Fibroblast of lung (primary cell): ENCODE measurements around the gene OXTR. TPM values are rescaled to one million over a fixed set of nuclear protein-coding genes. Genes with fewer than 3 reads are reported as not detected.

ENCODE experiments used
- DNase-seq, 2 donors: peaks; one replicate each; pipeline versions ENCODE4 v3.0.0 to v3.0.0-alpha.2; 2010; ENCODE audit warnings: low read depth in 2 of 2
- H2AFZ ChIP-seq: 2 replicates; pipeline ENCODE4 v1.5.1; 2012; ENCODE audit warnings: low read length, control low read depth, inconsistent platforms
- H3K27ac ChIP-seq: 2 replicates; pipeline ENCODE4 v1.5.1; 2011; ENCODE audit warnings: low read length, control low read depth; ENCODE audit not compliant: insufficient read depth
- H3K27me3 ChIP-seq: 2 replicates; pipeline ENCODE4 v1.5.1; 2011; ENCODE audit warnings: mild to moderate bottlenecking, low read length; ENCODE audit not compliant: control insufficient read depth, insufficient read depth
- H3K36me3 ChIP-seq: 2 replicates; pipeline ENCODE4 v1.5.1; 2011; ENCODE audit warnings: low read length; ENCODE audit not compliant: control insufficient read depth, insufficient read depth
- H3K4me1 ChIP-seq: 2 replicates; pipeline ENCODE4 v1.5.1; 2011; ENCODE audit warnings: low read length; ENCODE audit not compliant: control insufficient read depth, insufficient read depth; ENCODE audit errors: extremely low read depth
- H3K4me2 ChIP-seq: 2 replicates; pipeline ENCODE4 v1.5.1; 2011; ENCODE audit warnings: low read length, control low read depth; ENCODE audit not compliant: insufficient read depth; ENCODE audit errors: extremely low read depth
- H3K4me3 ChIP-seq, 4 experiments: fragments of 200-600 bp in 1 of 4; sonication (generic) in 1 of 4; replicated peaks in 1 of 4; 2 replicates each; pipeline ENCODE4 v1.5.1; 2011 to 2016; ENCODE audit warnings: low read length in 4 of 4, low read depth in 3 of 4, mild to moderate bottlenecking in 3 of 4, control low read depth in 2 of 4, inconsistent platforms in 1 of 4, mixed read lengths in 1 of 4; ENCODE audit not compliant: insufficient read depth in 1 of 4; ENCODE audit errors: control extremely low read depth in 1 of 4
- H3K79me2 ChIP-seq: 2 replicates; pipeline ENCODE4 v1.5.1; 2012; ENCODE audit warnings: mild to moderate bottlenecking, low read length, inconsistent platforms; ENCODE audit not compliant: control insufficient read depth, insufficient read depth
- H3K9ac ChIP-seq: 2 replicates; pipeline ENCODE4 v1.5.1; 2011; ENCODE audit warnings: mild to moderate bottlenecking, low read length, control low read depth; ENCODE audit not compliant: insufficient read depth
- H3K9me3 ChIP-seq: 2 replicates; pipeline ENCODE4 v1.5.1; 2012; ENCODE audit warnings: low read depth, low read length; ENCODE audit not compliant: control insufficient read depth, insufficient read depth
- H4K20me1 ChIP-seq: 2 replicates; pipeline ENCODE4 v1.5.1; 2011; ENCODE audit warnings: low read length; ENCODE audit not compliant: control insufficient read depth, insufficient read depth; ENCODE audit errors: extremely low read depth
- CTCF ChIP-seq, 2 donors: IDR thresholded peaks in 1 of 2; conservative IDR thresholded peaks in 1 of 2; 1 replicate in 1 of 2; 2 replicates in 1 of 2; pipeline ENCODE4 v1.5.1; 2011 to 2012; ENCODE audit warnings: low read length in 2 of 2, control low read depth in 1 of 2, inconsistent platforms in 1 of 2, low read depth in 1 of 2, mild to moderate bottlenecking in 1 of 2
- EZH2 ChIP-seq: IDR thresholded peaks from 2 replicates; pipeline ENCODE4 v1.5.1; 2012; ENCODE audit warnings: low read length, control low read depth, mild to moderate bottlenecking; ENCODE audit errors: missing control alignments
- polyA plus RNA-seq, 2 donors: library from polyadenylated mRNA; depleted of rRNA in 1 of 2; stranded (reverse) in 1 of 2; unstranded in 1 of 2; fragments of >200 nt; gene quantifications; 2 replicates each; pipeline ENCODE4 v1.2.1, GENCODE V29; 2011 to 2012; ENCODE audit warnings: missing spikeins in 1 of 2
- total RNA-seq: library from RNA; depleted of rRNA; stranded (reverse); fragments of >200 nt; gene quantifications from 2 replicates; pipeline ENCODE4 v1.2.1, GENCODE V29; 2014

Gene OXTR
- total and polyA plus RNA-seq, 2 donors (not counting 1 experiment from before 2014, with no cell fraction given): 3.6 to 47.2 TPM

GRCh38 chr3:8780279-8780678 is 10.9 kb upstream of the OXTR start:
- H3K4me2 ChIP-seq: no peak overlapping the region

GRCh38 chr3:8778475-8778874 is 9.1 kb upstream of the OXTR start:
- Histone ChIP-seq H2AFZ (no peak overlapping the region), H3K4me3 (no peak overlapping the region), H3K9me3 (no peaks in the 10 kb centered on the region), H4K20me1 (no peaks in the 10 kb centered on the region), H3K27ac (no peak overlapping the region), H3K4me1 (no peaks in the 10 kb centered on the region), H3K9ac (no peak overlapping the region), H3K27me3 (peaks cover 3% of the 10 kb centered on the region), H3K79me2 (no peaks in the 10 kb centered on the region), H3K36me3 (no peaks in the 10 kb centered on the region), H3K4me2 (no peak overlapping the region)
- TF ChIP-seq EZH2: no peak
- TF ChIP-seq CTCF (conservative IDR thresholded peaks at IDR 0.05 in 1 of 2, IDR thresholded peaks at IDR 0.05 in 1 of 2; ENCODE audit: low read depth in 1 of 2, low read length in 2 of 2): no peak
- DNase-seq: peak in 1 of 2 donors; percentile 32

More at GRCh38 chr3:8780279-8780678, 10.9 kb upstream of the OXTR start:
- H3K27ac ChIP-seq: no peak overlapping the region
- H3K4me1 ChIP-seq: no peaks in the 10 kb centered on the region
- TF ChIP-seq CTCF (conservative IDR thresholded peaks at IDR 0.05 in 1 of 2, IDR thresholded peaks at IDR 0.05 in 1 of 2; ENCODE audit: low read depth in 1 of 2, low read length in 2 of 2) (no peak), EZH2 (no peak)
- no peak overlapping the region for H2AFZ ChIP-seq
- no peak overlapping the region for H3K9ac ChIP-seq
- no peaks in the 10 kb centered on the region for H3K9me3 ChIP-seq
- H4K20me1 ChIP-seq: no peaks in the 10 kb centered on the region
- H3K27me3 ChIP-seq: peaks cover 3% of the 10 kb centered on the region
- H3K79me2 ChIP-seq: no peaks in the 10 kb centered on the region
- H3K36me3 ChIP-seq: no peaks in the 10 kb centered on the region
- DNase-seq: no peak
- H3K4me3 ChIP-seq: no peak overlapping the region

GRCh38 chr3:8777978-8778267 is 8.5 kb upstream of the OXTR start:
- Histone ChIP-seq H3K36me3 (no peaks in the 10 kb centered on the region), H3K4me1 (no peaks in the 10 kb centered on the region), H3K9me3 (no peaks in the 10 kb centered on the region), H3K27me3 (peaks cover 3% of the 10 kb centered on the region), H3K4me2 (no peak overlapping the region), H4K20me1 (no peaks in the 10 kb centered on the region), H3K79me2 (no peaks in the 10 kb centered on the region), H3K9ac (no peak overlapping the region), H3K27ac (no peak overlapping the region), H2AFZ (no peak overlapping the region), H3K4me3 (no peak overlapping the region)
- DNase-seq: peak in 1 of 2 donors; percentile 16
- TF ChIP-seq EZH2: no peak
- TF ChIP-seq CTCF (conservative IDR thresholded peaks at IDR 0.05 in 1 of 2, IDR thresholded peaks at IDR 0.05 in 1 of 2; ENCODE audit: low read depth in 1 of 2, low read length in 2 of 2): no peak
